T-helper 9 cell (primary cell): ENCODE data around the gene TRAK2.
"Not testable (repeated sequence)": the region's sequence is repeated elsewhere in the genome, so short reads cannot be mapped to it uniquely, and the experiment has no call there.

ENCODE experiments used
- DNase-seq: peaks from one replicate; pipeline ENCODE4 v3.0.0-alpha.2; 2020

Gene TRAK2

GRCh38 chr2:201414099-201415023 lies 36.9 kb downstream of the TRAK2 start:
- no peak for DNase-seq

- no peak for DNase-seq
These were observed 37.7 kb downstream of the TRAK2 start for GRCh38 chr2:201413552-201413951.

- no peak for DNase-seq
These were observed 38.1 kb downstream of the TRAK2 start for GRCh38 chr2:201413143-201413542.

- DNase-seq: no peak
These were observed 39.8 kb downstream of the TRAK2 start for GRCh38 chr2:201411421-201411820.

- DNase-seq: no peak
These were observed 42.3 kb downstream of the TRAK2 start for GRCh38 chr2:201408931-201409330.

GRCh38 chr2:201407265-201407664 lies 44.0 kb downstream of the TRAK2 start:
- DNase-seq: no peak

- DNase-seq: no peak
These were observed 45.1 kb downstream of the TRAK2 start for GRCh38 chr2:201406077-201406662.

GRCh38 chr2:201404699-201405280 lies 46.5 kb downstream of the TRAK2 start:
- no peak for DNase-seq

GRCh38 chr2:201403880-201404279 lies 47.4 kb downstream of the TRAK2 start:
- DNase-seq: no peak

- DNase-seq: no peak
These were observed 48.4 kb downstream of the TRAK2 start for GRCh38 chr2:201402651-201403562.

GRCh38 chr2:201401815-201402214 lies 49.4 kb downstream of the TRAK2 start:
- no peak for DNase-seq

- no peak for DNase-seq
These were observed 54.7 kb downstream of the TRAK2 start for GRCh38 chr2:201396595-201396994.

GRCh38 chr2:201383136-201383535 lies 68.1 kb downstream of the TRAK2 start:
- no peak for DNase-seq

GRCh38 chr2:201378496-201379397 lies 72.5 kb downstream of the TRAK2 start:
- no peak for DNase-seq

- no peak for DNase-seq
These were observed 74.0 kb downstream of the TRAK2 start for GRCh38 chr2:201377218-201377617.

GRCh38 chr2:201369775-201370174 lies 81.5 kb downstream of the TRAK2 start:
- DNase-seq: no peak

- DNase-seq: not testable (repeated sequence)
These were observed 81.9 kb downstream of the TRAK2 start for GRCh38 chr2:201369318-201369717.

- DNase-seq: no peak
These were observed 85.1 kb downstream of the TRAK2 start for GRCh38 chr2:201366146-201366545.

- DNase-seq: no peak
These were observed 87.2 kb downstream of the TRAK2 start for GRCh38 chr2:201363857-201364560.

- DNase-seq: no peak
These were observed 88.9 kb downstream of the TRAK2 start for GRCh38 chr2:201362396-201362795.
